T1000 (cell line): Measurements from ENCODE around the gene APOD.
A peak's percentile ranks its signal among the peaks of the same experiment; 100 is the strongest.

Source experiments
- DNase-seq: peaks from one replicate; lab custom pipeline; 2025; ENCODE audit warnings: mixed read lengths; lab: John Stamatoyannopoulos, UW

Gene APOD

DNA sequence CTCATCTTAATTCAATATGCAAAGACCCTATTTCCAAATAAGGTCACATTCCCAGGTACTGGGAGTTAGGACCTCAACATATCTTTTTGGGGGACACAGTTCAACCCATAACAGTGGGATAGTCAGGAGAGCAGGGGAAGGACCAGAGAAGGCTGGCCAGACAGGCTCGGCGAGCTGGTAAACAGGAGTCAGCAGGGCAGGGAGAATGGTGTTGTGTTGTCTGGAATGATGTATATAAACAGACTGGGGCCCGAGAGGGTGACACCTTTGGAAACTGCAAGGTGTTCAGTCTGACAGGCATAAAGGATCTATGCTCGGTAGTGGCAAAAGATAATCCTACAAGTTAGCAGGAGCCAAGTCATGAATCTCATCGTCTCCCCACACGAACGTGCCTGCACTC lies 30.5 kb downstream of the APOD start:
- no peak for DNase-seq

DNA sequence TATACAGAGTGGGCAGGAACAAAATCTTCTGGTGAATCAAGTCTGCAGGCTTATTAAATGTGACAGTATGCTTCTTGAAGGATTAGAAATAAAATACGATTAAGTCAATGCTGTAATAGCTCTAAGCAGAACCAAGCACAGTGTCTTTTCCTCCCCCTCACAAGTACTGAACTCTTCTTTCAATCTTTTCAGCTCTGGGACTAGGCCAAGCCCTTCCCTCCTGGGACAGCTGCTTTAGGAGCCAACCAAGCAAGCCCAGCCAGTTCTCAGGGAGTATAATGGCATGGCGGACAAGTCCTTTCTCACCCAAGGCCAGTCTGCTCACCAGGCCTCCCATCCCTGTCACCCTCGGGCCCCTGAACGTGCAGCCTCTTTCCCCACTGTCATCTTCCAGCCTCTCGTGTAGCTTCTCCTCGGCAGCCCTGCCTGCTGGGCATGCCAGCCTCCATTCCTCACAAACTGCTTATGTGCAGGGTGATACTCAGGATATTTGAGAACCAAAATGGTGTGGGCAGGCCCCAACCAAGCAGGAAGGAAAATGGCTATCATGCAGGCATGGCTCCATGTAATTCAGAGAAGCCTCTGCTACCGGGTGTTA lies 32.3 kb downstream of the APOD start:
- no peak for DNase-seq

DNA sequence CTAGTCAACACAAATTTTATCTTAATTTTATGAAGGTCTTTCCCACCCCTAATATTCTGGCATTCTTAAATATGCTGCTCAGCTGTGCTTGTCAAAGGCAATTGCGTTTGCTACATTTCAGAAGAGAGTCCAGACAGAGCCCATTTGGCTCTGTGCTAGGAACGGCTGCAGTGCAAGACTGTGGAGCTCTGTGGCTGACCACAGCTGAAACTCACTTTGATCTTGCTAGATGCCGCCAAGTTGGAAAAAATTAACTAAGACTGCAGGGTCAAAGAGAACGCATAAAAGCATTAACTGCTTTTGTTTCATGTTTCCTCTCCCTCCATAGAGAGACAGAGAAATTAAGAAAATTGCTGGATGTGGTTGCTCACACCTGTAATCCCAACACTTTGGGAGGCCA lies 33.0 kb downstream of the APOD start:
- no peak for DNase-seq

DNA sequence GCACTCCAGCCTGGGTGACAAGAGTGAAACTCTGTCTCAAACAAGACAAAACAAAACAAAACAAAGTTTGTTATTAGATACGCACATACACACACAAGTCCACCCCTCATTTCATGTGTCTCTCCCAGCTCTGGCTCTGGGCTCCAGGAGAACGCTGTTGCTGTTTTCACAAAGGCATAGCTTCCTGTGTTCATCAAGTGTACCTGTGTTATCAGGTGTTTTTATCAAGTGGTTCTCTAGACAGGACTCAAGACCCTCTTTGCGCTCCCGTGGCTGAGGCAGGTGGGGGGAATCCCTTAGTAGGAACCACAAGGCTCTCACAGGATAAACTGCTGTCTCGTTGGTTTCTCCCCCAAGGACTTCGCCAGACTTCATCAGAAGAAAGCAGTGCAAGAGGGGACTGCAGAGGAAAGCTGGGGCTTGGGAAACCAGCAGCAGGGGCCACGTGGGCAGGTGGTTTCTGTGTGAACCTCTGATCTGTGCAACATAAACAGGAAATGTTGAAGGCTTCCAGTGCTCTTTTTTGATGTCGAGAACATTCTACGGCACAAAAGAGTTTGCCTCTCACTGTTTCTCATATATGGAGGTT lies 33.7 kb downstream of the APOD start:
- no peak for DNase-seq

DNA sequence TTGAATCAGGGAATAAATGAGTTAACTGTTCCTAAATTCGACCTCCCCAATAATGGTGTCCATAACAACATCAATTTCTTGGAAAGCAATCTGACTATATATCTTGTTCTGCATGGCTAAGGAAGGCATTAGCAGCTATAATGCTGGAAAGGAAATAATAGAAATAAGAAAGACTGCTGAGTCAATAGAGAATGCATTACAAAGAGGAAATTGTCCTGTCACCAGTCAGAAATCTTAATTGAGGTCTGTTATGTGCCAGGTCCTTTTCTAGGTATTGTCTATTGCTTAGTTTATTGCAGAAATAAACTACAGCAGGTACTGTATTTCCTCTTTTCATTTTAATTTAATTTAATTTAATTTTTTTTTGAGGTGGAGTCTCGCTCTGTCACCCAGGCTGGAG lies 34.8 kb downstream of the APOD start:
- DNase-seq: no peak

DNA sequence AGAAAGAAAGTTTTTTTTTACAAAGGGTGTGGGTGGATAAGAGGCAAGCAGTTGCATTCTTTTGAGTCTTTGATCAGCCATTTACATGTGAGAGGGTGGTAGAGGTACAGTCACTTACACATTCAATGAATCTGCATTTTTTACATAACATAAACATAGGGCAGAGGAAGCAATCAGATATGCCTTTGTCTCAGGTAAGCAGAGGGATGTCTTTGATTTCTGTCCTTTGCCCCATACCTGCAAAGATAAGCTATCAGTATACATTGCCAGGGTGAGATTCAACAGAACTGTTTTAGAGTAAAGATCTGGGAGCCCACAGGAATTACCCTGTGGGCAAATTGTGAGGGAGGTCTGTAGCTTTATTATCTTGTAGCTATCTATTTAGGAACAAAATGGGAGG lies 35.2 kb downstream of the APOD start:
- DNase-seq: no peak

DNA sequence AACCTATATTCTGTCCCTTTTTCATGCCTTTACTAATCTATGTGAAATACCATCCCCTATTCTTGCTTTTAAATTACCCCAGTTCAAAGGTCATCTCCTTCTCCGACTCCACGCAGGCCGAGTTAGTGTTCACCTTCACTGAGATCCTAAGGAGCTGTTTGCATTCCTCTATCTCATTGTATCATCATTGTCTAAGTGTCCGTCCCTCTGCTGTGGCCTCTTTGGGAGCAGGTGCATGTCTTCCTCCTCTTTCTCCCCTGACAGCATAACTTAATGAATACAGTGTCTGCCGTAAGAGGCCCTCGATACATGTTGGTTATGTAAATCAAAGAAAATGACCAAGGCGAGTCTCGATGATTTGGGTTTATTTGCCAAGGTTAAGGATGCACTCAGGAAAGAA lies 35.7 kb downstream of the APOD start:
- no peak for DNase-seq

DNA sequence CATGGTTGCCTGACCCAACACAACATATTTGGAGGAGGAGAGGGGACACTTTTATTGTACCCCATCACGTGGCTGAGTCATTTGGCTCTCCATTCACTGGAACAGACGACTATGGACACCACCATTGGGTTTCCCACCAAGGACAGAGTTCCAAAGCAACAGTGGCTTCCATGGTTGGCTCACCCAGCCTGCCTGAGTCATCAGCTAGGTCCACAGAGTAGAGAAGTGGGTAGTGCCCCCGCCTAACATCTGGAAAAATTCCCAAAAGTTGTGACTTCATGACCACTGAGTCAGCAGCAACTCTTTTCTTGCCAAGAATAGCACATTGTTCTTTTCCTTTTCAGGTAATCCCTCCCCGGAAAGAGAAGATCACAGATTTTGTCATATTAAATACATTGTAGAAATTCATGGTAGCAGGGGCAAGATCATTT lies 37.6 kb downstream of the APOD start:
- no peak for DNase-seq

DNA sequence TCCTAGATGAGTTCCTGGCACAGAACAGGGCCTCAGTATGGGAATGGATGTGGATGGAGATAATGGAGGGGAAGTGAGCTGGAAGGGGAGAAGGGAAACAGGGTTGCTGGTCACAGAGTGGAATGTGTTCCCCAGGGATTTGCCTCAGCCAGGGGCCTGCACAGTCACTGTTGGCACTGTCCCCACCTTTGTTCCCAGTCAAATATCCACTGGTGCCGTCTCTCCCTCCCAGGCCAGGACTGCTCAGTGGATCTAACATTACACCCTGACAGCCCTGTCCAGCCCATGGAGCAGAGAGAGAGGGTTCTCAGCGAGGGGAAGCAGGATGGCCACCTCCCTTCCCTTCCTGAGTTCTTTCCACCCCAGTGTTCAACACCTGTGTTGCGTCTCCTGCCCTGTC lies 39.1 kb downstream of the APOD start:
- no peak for DNase-seq

DNA sequence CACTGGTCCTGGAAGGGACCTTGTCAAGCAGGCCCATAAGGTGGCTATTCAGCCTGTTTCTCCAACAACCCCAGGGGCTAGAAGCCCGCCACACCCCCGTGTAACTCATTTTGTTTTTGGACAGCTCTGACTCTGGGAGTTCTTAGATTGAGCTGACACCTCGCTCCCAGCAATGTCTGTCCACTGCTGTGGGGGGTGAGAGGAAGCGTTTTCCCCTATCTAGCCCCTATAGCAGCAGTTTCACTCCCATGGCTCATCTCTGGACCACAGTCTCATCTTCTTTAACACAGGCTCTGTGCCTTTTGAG lies 39.6 kb downstream of the APOD start:
- DNase-seq: no peak

DNA sequence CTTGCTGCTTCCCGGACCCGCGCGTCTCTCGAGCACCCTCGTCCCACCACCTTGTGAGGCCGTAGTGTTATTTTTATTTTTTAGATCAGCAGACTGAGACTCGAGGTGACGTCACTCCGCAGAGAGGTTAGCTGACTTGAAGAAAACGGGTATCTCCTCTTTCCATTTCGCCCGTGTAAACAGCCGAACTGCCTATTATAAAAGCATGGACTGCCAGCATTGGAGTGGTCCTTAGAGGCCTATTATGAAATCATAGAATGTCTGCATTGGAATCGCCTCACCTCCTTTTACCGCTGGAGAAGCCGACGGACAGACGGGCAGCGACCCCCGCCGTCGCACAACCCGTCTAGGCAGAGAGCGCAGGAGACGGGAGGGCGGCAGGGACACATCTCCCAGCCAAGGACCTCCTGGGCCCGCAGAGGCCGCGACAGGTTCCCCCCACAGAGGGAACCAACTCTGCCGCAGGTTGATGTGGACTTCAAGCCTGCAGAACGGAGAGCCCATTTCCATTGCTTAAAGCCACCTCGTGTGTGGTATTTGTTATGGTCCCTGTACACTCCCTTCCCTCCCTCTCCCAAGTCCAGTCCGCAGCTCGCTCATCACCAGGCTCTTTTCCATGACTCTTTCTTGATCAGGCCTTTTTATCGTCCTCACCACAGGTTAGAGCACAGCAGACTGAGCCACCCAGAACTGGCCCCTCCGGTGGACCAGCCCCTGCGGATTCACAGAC lies 40.1 kb downstream of the APOD start:
- no peak for DNase-seq

DNA sequence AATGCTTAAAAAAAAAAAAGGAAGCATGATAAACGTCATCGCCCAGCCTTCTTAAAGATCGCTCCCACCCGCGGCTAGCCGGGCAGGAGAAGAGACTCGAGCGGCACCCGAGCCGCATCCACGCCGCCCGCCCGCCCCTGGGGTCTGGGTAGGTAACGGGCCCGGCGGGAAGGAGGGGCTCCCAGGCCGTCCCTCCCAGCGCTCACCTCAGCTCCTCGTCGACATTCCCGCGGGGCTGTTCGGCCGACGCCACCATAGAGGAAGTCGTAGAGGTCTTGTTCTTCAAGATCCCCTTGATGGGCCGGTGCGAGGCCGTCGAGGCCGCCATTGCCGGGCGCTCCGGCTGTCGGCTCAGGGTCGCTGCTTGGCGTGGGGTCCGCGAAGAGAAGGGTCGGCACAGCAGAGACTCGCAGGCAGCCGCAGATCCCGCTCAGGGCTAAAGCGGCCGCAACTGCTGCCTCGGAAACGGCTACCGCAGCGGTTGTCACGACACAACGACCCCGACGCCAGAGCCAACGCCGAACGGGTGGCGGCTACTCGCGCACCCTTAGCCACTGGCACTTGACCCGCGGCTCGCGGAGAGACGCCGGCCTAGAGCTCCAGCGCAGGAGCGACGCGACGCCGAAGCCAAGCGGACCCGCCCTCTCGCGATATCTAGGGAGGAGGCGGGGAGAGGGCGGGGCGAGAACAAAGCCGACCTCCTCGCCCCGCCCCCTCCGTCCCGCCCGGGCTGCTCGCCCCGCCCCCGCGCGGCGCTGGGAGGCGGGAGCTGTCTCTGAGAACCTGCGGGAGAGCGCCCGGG lies 40.8 kb downstream of the APOD start, which contains the start of gene PPP1R2:
Gene PPP1R2, minus strand, starts transcription at position 628 of the 802 bp plus-strand sequence. Its CDS starts 300 bp downstream, at position 328.
- peak; percentile 71 for DNase-seq

DNA sequence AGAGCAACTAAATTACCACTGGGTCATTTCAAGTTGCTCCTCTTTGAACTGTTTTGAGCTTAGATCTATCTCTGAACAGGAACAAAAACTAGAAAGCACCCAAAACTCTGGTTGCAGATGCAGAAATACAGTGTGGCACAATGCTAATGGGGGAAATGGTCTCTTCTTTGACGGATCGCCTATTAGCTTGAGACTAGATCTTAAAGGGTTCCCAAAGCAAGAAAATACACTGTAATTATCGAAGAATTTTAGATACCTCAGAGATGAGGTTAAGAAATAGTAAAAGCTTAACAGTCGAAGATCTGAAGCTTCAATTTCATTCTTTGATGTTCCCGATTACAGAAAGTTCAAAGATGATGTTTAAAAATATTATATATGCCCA lies 41.4 kb downstream of the APOD start:
- DNase-seq: no peak

DNA sequence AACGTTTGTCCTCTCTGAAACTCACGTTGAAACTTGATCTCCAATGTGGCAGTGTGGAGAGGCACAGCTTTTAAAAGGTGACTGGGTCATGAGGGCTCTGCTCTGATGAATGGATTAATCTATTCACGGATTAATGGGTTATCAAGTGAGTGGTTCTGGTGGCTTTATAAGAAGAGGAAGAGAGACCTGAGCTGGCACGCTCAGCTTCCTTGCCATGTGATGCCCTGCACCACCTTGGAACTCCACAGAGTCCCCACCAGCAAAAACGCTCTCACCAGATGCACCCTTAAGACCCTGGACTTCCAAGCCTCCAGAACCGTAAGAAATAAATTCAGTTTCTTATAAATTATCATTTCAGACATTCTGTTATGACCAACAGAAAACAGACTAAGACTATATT lies 43.2 kb downstream of the APOD start:
- DNase-seq: no peak

DNA sequence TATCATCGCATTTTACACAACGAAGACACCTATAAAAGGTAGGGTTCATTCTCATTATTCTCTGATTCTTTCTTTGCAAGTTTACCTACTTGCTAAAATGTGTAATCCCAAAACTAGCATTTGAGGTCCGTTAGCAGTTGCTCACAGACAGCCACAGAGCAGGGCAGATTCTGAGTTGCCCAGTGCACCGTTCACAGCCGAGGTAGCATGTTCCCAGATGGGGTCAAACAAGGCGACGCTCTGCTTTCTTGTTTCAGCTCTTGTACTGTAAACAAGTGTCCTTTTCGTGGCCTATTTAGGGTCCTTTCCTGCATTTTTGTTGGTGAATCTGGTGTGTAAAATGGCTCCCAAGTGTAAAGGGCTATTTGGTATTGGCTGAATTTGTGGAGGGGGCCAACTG lies 43.7 kb downstream of the APOD start:
- DNase-seq: no peak

DNA sequence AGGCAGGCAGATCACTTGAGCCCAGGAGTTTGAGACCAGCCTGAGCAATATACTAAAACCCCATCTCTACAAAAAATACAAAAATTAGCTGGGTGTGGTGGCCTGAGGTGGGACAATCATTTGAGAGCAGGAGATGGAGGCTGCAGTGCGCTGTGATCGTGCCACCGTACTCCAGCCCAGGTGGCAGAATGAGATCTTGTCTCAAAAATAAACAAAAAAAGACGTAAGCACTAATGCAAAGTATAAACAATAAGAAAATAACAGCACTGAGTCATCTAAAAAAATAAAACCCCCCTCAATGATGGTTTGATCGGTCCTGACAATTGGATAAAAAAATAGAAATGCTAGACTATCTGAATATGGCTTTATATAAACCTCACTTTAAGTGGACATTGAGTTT lies 44.3 kb downstream of the APOD start:
- no peak for DNase-seq

DNA sequence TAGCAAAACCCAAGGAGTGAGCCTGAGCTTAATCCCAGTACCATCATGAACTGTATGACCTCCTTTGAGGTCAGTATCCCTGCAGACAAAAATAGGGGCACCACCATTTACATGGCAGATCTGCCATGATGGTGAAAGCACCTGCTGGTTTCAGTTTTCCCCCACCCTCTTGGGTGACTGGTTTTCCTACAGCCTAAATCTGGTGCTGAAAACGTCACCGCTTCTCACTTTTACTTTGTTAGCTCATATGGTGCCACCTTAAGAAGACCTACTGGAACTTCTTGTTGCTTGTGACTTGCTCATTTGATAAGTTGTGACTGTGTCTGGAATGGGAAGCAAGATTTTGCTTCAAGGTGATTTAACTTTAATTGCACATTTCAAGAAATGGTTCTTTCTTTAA lies 45.7 kb downstream of the APOD start:
- DNase-seq: no peak

DNA sequence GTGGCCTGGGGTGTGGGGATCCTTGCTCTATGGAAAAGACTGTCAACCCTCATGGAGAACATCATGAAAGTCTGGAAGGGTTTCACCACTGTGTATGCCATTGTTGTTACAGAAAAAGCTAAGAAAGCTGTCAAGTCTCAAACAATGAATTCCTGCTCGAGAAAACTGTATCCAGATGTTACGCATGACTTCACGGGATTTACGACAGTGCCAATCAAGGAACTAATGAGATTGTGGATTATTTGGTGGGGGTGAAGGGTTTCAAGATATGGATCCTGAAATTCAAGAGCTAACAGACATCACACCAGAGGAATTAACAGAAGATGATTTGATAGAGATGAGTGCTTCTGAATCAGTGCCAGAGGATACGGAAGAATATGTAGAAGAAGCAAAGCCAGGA lies 48.4 kb downstream of the APOD start:
- no peak for DNase-seq

DNA sequence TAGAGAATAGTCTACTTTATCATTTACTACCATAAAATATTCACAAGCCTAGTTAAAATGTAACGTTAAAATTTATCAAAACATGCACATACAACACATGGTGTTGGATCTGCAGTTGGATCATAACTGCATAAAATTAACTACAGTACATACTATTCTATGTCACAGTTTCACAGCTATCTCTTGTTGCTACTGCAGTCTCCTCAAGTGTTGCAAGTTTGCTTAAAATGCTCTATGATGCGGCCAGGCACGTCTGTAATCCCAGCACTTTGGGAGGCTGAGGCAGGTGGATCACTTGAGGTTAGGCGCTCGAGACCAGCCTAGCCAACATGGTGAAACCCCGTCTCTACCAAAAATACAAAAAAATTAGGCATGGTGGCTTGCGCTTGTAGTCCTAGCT lies 50.9 kb downstream of the APOD start:
- DNase-seq: no peak

DNA sequence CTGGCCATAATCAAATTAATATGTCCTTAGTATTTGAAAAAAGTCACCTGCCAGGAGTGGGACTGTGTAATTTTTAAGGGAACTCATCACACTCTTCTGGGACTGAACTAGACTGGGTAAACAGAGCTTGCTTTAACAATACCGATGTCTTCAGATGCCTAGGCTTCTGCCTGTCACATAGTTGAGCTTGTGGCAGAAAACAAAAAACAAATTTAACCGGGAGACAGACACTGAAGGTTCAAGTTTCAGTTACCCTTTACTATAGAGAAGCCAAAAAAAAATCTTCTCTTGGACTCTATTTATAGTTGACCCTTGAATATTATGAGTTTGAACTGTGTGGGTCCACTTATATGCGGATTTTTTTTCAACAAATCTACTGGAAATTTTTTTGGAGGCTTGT lies 51.4 kb downstream of the APOD start:
- no peak for DNase-seq

DNA sequence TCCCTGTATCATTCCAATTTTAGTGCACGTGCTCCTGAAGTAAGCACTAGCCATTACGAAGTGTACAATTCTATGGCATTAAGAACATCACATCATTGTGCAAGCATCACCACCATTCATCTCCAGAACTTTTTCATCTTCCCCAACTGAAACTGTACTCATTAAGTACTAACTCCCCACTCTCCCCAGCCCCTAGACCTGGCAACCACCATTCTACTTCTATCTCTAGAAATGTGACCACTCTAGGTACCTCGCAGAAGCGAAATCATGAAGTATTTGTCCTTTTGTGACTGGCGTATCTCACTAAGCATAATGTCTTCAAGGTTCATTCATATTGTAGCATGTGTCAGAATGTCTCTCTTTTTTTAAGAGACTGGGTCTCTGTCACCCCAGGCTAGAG lies 52.1 kb downstream of the APOD start:
- no peak for DNase-seq

DNA sequence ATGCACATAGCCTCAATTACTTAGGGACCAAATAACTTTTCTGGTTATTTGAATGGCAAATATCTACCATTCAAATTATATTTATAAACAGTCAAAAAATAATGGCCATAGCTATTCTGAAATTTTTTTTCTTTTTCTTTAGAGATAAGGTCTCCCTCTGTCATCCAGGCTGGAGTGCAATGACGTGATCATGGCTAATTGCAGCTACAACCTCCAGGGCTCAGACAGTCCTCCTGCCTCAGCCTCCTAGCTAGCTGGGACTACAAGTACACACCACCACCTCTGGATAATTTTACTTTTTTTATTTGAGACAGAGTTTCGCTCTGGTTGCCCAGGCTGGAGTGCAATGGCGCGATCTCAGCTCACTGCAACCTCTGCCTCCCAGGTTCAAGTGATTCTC lies 57.2 kb downstream of the APOD start:
- DNase-seq: no peak
